DND-41 (cell line): ENCODE results near the gene SLC30A1.

ENCODE experiments used
- ATAC-seq: fragments of 200-7000 bp; cut with Tn5 transposase; 3 replicates; pipeline ENCODE4 v1.9.1; 2021; ENCODE audit warnings: low read depth; ENCODE audit not compliant: insufficient read depth
- DNase-seq: peaks from one replicate; pipeline ENCODE4 v3.0.0-alpha.2; 2020
- H2AFZ ChIP-seq: 2 replicates; pipeline ENCODE4 v1.6.0; 2012; ENCODE audit warnings: low read depth, low read length
- H3K27ac ChIP-seq: 2 replicates; pipeline ENCODE4 v1.5.1; 2012; ENCODE audit warnings: low read length, inconsistent platforms
- H3K27me3 ChIP-seq: fragments of 200-600 bp; sonication (generic); 2 replicates; pipeline ENCODE4 v1.6.0; 2012; ENCODE audit warnings: low read length, mild to moderate bottlenecking, inconsistent platforms; ENCODE audit not compliant: insufficient read depth, poor library complexity
- H3K36me3 ChIP-seq: 2 replicates; pipeline ENCODE4 v1.5.1; 2012; ENCODE audit warnings: low read length, inconsistent platforms; ENCODE audit not compliant: insufficient read depth
- H3K4me1 ChIP-seq: 2 replicates; pipeline ENCODE4 v1.5.1; 2012; ENCODE audit warnings: mild to moderate bottlenecking, low read length; ENCODE audit not compliant: insufficient read depth
- H3K4me2 ChIP-seq: 2 replicates; pipeline ENCODE4 v1.6.0; 2012; ENCODE audit warnings: mild to moderate bottlenecking, moderate library complexity, low read length, inconsistent platforms; ENCODE audit not compliant: insufficient read depth
- H3K4me3 ChIP-seq, 2 experiments: fragments of 200-600 bp in 1 of 2; shearing (Covaris generic) in 1 of 2; 2 replicates each; pipeline ENCODE4 v1.5.1; 2012 to 2016; ENCODE audit warnings: inconsistent platforms in 2 of 2, low read length in 2 of 2, mild to moderate bottlenecking in 2 of 2, low read depth in 1 of 2, moderate library complexity in 1 of 2
- H3K79me2 ChIP-seq: 2 replicates; pipeline ENCODE4 v1.6.0; 2012; ENCODE audit warnings: low read length, inconsistent platforms; ENCODE audit not compliant: insufficient read depth
- H3K9ac ChIP-seq: 2 replicates; pipeline ENCODE4 v1.6.0; 2012; ENCODE audit warnings: low read depth, mild to moderate bottlenecking, inconsistent platforms, low read length, moderate library complexity
- H3K9me3 ChIP-seq: 2 replicates; pipeline ENCODE4 v1.5.1; 2012; ENCODE audit warnings: low read length, moderate library complexity, mild to moderate bottlenecking, inconsistent platforms; ENCODE audit not compliant: insufficient read depth, severe bottlenecking
- H4K20me1 ChIP-seq: 2 replicates; pipeline ENCODE4 v1.6.0; 2012; ENCODE audit warnings: low read length; ENCODE audit not compliant: insufficient read depth
- EZH2 ChIP-seq: IDR thresholded peaks from 3 replicates; pipeline ENCODE4 v1.6.1; 2012; ENCODE audit warnings: borderline replicate concordance, low read depth, mild to moderate bottlenecking, moderate library complexity, low read length, inconsistent platforms; ENCODE audit not compliant: severe bottlenecking
- TF ChIP-seq, protein P1 (sequence below): IDR thresholded peaks from 2 replicates; pipeline ENCODE4 v1.5.1; 2012; ENCODE audit warnings: borderline replicate concordance, low read length, moderate library complexity, mild to moderate bottlenecking; ENCODE audit not compliant: poor library complexity, severe bottlenecking; ENCODE audit errors: extremely low read depth

Gene SLC30A1

DNA sequence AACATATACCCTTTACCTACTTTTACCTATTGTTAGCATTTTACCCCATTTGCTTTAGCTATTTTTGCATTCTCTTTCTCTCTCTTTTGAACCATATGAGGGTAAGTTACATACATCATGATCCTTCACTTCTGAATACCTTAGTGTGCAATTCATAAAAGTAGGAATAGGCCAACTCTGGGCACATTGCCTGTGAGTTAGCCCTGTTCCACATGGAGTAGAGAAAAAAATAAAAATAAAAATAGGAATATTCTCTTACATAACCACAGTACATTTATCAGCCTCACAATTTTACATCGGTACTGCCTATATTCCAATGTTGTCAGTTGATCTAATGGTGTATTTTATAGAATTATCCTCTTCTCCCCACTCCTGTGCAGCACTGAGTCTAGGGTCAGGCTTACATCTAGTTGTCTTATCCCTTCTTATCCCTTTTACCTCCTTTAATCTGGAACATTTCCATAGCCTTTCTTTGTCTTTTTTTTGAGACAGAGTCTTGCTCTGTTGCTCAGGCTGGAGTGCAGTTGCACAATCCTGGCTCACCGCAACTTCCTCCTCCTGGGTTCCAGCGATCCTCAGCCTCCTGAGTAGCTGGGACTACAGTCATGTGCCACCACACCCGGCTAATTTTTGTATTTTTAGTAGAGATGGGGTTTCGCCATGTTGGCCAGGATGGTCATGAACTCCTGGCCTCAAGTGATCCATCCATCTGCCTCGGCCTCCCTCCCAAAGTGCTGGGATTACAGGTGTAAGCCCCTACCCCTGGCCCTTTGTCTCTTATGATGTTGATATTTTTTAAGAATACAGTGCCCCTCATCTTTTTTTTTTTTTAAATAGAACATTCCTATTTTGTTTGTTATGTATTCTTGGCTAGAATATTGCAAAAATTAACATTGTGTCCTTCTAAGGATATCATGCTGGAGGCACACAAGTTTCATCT is 11.1 kb upstream of the SLC30A1 start:
- H3K9me3 ChIP-seq = no peaks in the 10 kb centered on the region
- H3K27ac ChIP-seq = no peak overlapping the region
- no peak for DNase-seq
- no peaks in the 10 kb centered on the region for H4K20me1 ChIP-seq
- no peaks in the 10 kb centered on the region for H3K79me2 ChIP-seq
- no peak overlapping the region for H3K4me3 ChIP-seq
- no peak overlapping the region for H2AFZ ChIP-seq
- H3K9ac ChIP-seq = no peak overlapping the region
- no peak for TF ChIP-seq EZH2
- TF ChIP-seq, protein P1, sequence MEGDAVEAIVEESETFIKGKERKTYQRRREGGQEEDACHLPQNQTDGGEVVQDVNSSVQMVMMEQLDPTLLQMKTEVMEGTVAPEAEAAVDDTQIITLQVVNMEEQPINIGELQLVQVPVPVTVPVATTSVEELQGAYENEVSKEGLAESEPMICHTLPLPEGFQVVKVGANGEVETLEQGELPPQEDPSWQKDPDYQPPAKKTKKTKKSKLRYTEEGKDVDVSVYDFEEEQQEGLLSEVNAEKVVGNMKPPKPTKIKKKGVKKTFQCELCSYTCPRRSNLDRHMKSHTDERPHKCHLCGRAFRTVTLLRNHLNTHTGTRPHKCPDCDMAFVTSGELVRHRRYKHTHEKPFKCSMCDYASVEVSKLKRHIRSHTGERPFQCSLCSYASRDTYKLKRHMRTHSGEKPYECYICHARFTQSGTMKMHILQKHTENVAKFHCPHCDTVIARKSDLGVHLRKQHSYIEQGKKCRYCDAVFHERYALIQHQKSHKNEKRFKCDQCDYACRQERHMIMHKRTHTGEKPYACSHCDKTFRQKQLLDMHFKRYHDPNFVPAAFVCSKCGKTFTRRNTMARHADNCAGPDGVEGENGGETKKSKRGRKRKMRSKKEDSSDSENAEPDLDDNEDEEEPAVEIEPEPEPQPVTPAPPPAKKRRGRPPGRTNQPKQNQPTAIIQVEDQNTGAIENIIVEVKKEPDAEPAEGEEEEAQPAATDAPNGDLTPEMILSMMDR = no peak
- H3K4me2 ChIP-seq = no peak overlapping the region
- no peaks in the 10 kb centered on the region for H3K36me3 ChIP-seq
- H3K27me3 ChIP-seq = peaks cover 6% of the 10 kb centered on the region
- no peaks in the 10 kb centered on the region for H3K4me1 ChIP-seq
- ATAC-seq = no peak

DNA sequence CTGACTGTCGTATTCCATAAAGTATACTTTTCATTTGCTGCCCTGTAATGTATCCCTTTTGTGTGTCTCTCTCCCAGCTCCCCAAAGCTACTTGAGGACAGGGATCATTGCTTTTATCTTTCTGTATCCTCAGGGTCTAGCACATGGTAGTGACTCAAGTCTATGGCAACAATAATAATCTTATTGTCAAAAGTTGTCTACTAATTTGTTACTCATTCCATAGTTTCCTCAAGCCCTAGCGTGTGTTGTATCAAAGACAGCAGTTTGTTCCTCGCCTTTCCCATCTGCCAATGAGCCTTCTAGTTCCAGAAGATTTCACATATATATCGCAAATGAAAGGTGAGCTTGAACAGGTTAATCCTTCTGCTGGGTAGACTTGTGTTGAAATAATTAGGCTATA is 9.8 kb upstream of the SLC30A1 start:
- no peak for TF ChIP-seq EZH2
- TF ChIP-seq, protein P1 = no peak
- no peak overlapping the region for H3K9ac ChIP-seq
- no peak for ATAC-seq

DNA sequence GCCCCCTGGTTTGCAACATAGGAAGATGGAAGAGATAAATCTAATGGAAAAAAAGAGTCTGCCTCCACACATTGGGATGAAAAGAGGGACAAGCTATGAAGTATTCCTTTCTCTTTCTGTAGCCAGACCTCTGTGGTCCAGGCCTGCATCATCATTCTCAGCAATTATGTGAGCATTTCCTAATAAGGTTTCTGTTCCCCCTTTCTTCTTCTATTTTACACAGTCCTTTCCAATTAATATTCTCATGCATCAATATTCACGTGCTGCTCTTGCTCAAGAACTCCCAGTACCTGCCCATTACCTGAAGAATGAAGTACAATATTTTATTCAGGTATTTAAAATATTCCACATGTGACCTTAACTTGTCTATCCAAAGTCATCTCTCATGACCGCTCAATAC is 8.2 kb upstream of the SLC30A1 start:
- Histone ChIP-seq H3K9ac (no peak overlapping the region), H3K4me2 (no peak overlapping the region), H3K4me3 (no peak overlapping the region), H4K20me1 (no peaks in the 10 kb centered on the region), H3K4me1 (no peaks in the 10 kb centered on the region), H2AFZ (no peak overlapping the region), H3K27me3 (peaks cover 6% of the 10 kb centered on the region), H3K27ac (no peak overlapping the region), H3K9me3 (no peaks in the 10 kb centered on the region), H3K79me2 (no peaks in the 10 kb centered on the region), H3K36me3 (no peaks in the 10 kb centered on the region)
- DNase-seq (no peak), ATAC-seq (no peak)
- TF ChIP-seq, protein P1 = no peak
- no peak for TF ChIP-seq EZH2

More for the DNA sequence above, 9.8 kb upstream of the SLC30A1 start:
- no peaks in the 10 kb centered on the region for H3K79me2 ChIP-seq
- H3K4me3 ChIP-seq = no peak overlapping the region
- H4K20me1 ChIP-seq = no peaks in the 10 kb centered on the region
- H3K4me1 ChIP-seq = no peaks in the 10 kb centered on the region
- no peak for DNase-seq
- no peak overlapping the region for H3K4me2 ChIP-seq
- H3K27me3 ChIP-seq = peaks cover 6% of the 10 kb centered on the region
- no peak overlapping the region for H2AFZ ChIP-seq
- H3K9me3 ChIP-seq = no peaks in the 10 kb centered on the region
- no peak overlapping the region for H3K27ac ChIP-seq
- no peaks in the 10 kb centered on the region for H3K36me3 ChIP-seq
